GM12878 (cell line): ENCODE measurements around the gene RAET1E. TPM values are rescaled to one million over a fixed set of nuclear protein-coding genes. Genes with fewer than 3 reads are reported as not detected.

Experiments
- ASH2L ChIP-seq: fragments of 300-600, 200-600 bp; sonication (generic); IDR thresholded peaks from 2 replicates; pipeline ENCODE4 v1.6.1; 2017; ENCODE audit warnings: low read depth, mild to moderate bottlenecking, borderline replicate concordance
- ATF2 ChIP-seq: IDR thresholded peaks from 2 replicates; pipeline ENCODE4 v1.6.1; 2012; ENCODE audit warnings: low read length, inconsistent platforms
- BCL11A ChIP-seq: IDR thresholded peaks from 2 replicates; pipeline ENCODE4 v1.6.1; 2011; ENCODE audit warnings: low read depth, low read length
- BCL3 ChIP-seq: IDR thresholded peaks from 2 replicates; pipeline ENCODE4 v1.6.1; 2011; ENCODE audit warnings: borderline replicate concordance, low read depth, mild to moderate bottlenecking, moderate library complexity, low read length; ENCODE audit not compliant: insufficient read depth, poor library complexity, severe bottlenecking
- BHLHE40 ChIP-seq, 2 experiments: fragments of 450-650 bp in 1 of 2; IDR thresholded peaks; 2 replicates each; pipeline ENCODE4 v1.6.1; 2011 to 2017; ENCODE audit warnings: low read depth in 2 of 2, borderline replicate concordance in 1 of 2, improper control_type of control experiment in 1 of 2, low read length in 1 of 2, mild to moderate bottlenecking in 1 of 2
- DPF2 ChIP-seq: fragments of 450-650 bp; IDR thresholded peaks from 2 replicates; pipeline ENCODE4 v1.6.1; 2017; ENCODE audit warnings: mild to moderate bottlenecking
- GABPA ChIP-seq: IDR thresholded peaks from 2 replicates; pipeline ENCODE4 v1.6.1; 2014; ENCODE audit warnings: antibody characterized with exemption, low read depth, mild to moderate bottlenecking, inconsistent platforms
- IRF4 ChIP-seq: IDR thresholded peaks from 2 replicates; pipeline ENCODE4 v1.6.1; 2011; ENCODE audit warnings: low read depth, low read length
- JUNB ChIP-seq: IDR thresholded peaks from 2 replicates; pipeline ENCODE4 v1.6.1; 2016; ENCODE audit warnings: antibody characterized with exemption, mild to moderate bottlenecking
- LARP7 ChIP-seq: fragments of 450-650 bp; IDR thresholded peaks from 2 replicates; pipeline ENCODE4 v1.6.1; 2017; ENCODE audit warnings: mild to moderate bottlenecking
- NR2C1 ChIP-seq: fragments of 450-650 bp; IDR thresholded peaks from 2 replicates; pipeline ENCODE4 v1.6.1; 2017; ENCODE audit warnings: antibody characterized with exemption, mild to moderate bottlenecking, moderate library complexity
- RAD21 ChIP-seq: IDR thresholded peaks from 2 replicates; pipeline ENCODE4 v1.6.1; 2011; ENCODE audit warnings: mild to moderate bottlenecking, low read depth, low read length, moderate library complexity; ENCODE audit not compliant: insufficient read depth
- RB1 ChIP-seq: fragments of 450-650 bp; formaldehyde crosslinking; IDR thresholded peaks from 2 replicates; pipeline ENCODE4 v1.6.1; 2017; ENCODE audit warnings: mild to moderate bottlenecking, borderline replicate concordance
- RCOR1 ChIP-seq: conservative IDR thresholded peaks from 2 replicates; pipeline ENCODE4 v1.6.1; 2012; ENCODE audit warnings: low read depth, low read length, improper control_type of control experiment
- RELA ChIP-seq: fragments of 450-650 bp; IDR thresholded peaks from 2 replicates; pipeline ENCODE4 v1.8.0; 2014; ENCODE audit warnings: borderline replicate concordance; ENCODE audit not compliant: partially characterized antibody
- RELB ChIP-seq: fragments of 450-650 bp; IDR thresholded peaks from 2 replicates; pipeline ENCODE4 v1.6.1; 2017; ENCODE audit warnings: low read depth, mild to moderate bottlenecking, moderate library complexity
- SMAD5 ChIP-seq: IDR thresholded peaks from 2 replicates; pipeline ENCODE4 v1.6.1; 2016; ENCODE audit warnings: antibody characterized with exemption, low read depth
- SP1 ChIP-seq: IDR thresholded peaks from one replicate; pipeline ENCODE4 v1.6.1; 2011; ENCODE audit warnings: low read depth, low read length
- SUZ12 ChIP-seq: fragments of 200-600 bp; sonication (generic); IDR thresholded peaks from one replicate; pipeline ENCODE4 v1.6.1; 2018; ENCODE audit warnings: antibody characterized with exemption, mild to moderate bottlenecking; ENCODE audit not compliant: unreplicated experiment
- TAF1 ChIP-seq: IDR thresholded peaks from 2 replicates; pipeline ENCODE4 v1.6.1; 2011; ENCODE audit warnings: mild to moderate bottlenecking, low read depth, low read length, borderline replicate concordance
- YY1 ChIP-seq: IDR thresholded peaks from 2 replicates; pipeline ENCODE4 v1.6.1; 2011; ENCODE audit warnings: low read depth, mild to moderate bottlenecking, low read length
- ZNF687 ChIP-seq: fragments of 450-650 bp; IDR thresholded peaks from 2 replicates; pipeline ENCODE4 v1.6.1; 2017; ENCODE audit warnings: mild to moderate bottlenecking, moderate library complexity
- polyA plus RNA-seq, 11 experiments: library from polyadenylated mRNA; depleted of rRNA in 4 of 11; unstranded in 6 of 11; stranded (reverse) in 5 of 11; fragments of >200 nt; fragmentation: Nextera tagmentation in 4 of 11; fragmentation: Illumina TruSeq in 1 of 11; extraction: Ambion mirVana in 4 of 11; extraction: Trizol in 1 of 11; gene quantifications; 1 replicate in 1 of 11; 2 replicates in 10 of 11; pipeline versions ENCODE4 v1.2.1 to v1.2.3, GENCODE V29; 2011 to 2016; ENCODE audit warnings: inconsistent platforms in 2 of 11, missing spikeins in 2 of 11, low read depth in 1 of 11
- total RNA-seq, 4 experiments: library from RNA; depleted of rRNA in 3 of 4; stranded (reverse); fragments of >200 nt in 3 of 4; fragmentation: Illumina TruSeq in 1 of 4; extraction: Trizol in 1 of 4; gene quantifications; 2 replicates each; pipeline versions ENCODE4 v1.2.1 to v1.2.3, GENCODE V29; 2013 to 2021

RAET1E gene
- total and polyA plus RNA-seq, 10 of the 15 experiments (the other 5 are each of a cell fraction or from before 2014, with no cell fraction given): not detected

GRCh38 chr6:149934249-149935156, 36.6 kb upstream of the RAET1E start (continued):
- no peak for TF ChIP-seq RELB
- TF ChIP-seq DPF2: no peak
- no peak for TF ChIP-seq NR2C1
- TF ChIP-seq RELA: no peak
- no peak for TF ChIP-seq SMAD5
- TF ChIP-seq TAF1: no peak
- peak; percentile 38 for TF ChIP-seq JUNB
- TF ChIP-seq RAD21: peak; percentile 86
- TF ChIP-seq GABPA: no peak
- no peak for TF ChIP-seq ASH2L
- 0 out of 2 replicates have a peak, but pooled peaks have one; percentile 24 for TF ChIP-seq IRF4
- TF ChIP-seq BCL11A: no peak
- TF ChIP-seq BHLHE40 (IDR thresholded peaks at IDR 0.05; ENCODE audit: borderline replicate concordance in 1 of 2, low read depth in 2 of 2, low read length in 1 of 2): peak in 1 of 2 experiments; percentile 68; a peak in 2 of 4 replicates
- TF ChIP-seq ATF2: peak; percentile 84
- no peak for TF ChIP-seq SP1
- TF ChIP-seq SUZ12: no peak
- no peak for TF ChIP-seq LARP7
- TF ChIP-seq RB1: peak; percentile 33; the same call in 1 of the 2 replicates
- TF ChIP-seq BCL3: no peak
- no peak for TF ChIP-seq ZNF687
- TF ChIP-seq YY1: peak; percentile 66; the same call in 1 of the 2 replicates
- TF ChIP-seq RCOR1: no peak
